Endothelial cell of umbilical vein (primary cell): ENCODE results near the gene PTK6. TPM values are rescaled to one million over a fixed set of nuclear protein-coding genes. Genes with fewer than 3 reads are reported as not detected.

Experiments
- BruUV-seq: library from RNA; stranded (reverse); fragments of 400-500 nt; replicated peaks from 2 replicates; lab custom pipeline; 2021; lab: Mats Ljungman, UMichigan
- CTCF ChIA-PET: fragments of 300-600, 350-600 bp; sonication (Branson Sonifier 250); formaldehyde crosslinking; loops from one replicate; lab custom pipeline; 2021; ENCODE audit warnings: antibody characterized with exemption, inconsistent platforms; lab: Charles Lee
- POLR2A ChIA-PET: fragments of 300-600, 350-600 bp; sonication (Branson Sonifier 250); formaldehyde crosslinking; loops from one replicate; lab custom pipeline; 2021; ENCODE audit warnings: antibody characterized with exemption, inconsistent platforms; lab: Charles Lee
- DNase-seq: peaks from one replicate; pipeline ENCODE4 v3.0.0-alpha.2; 2011; ENCODE audit warnings: low read depth, low spot score
- FAIRE-seq: peaks from 2 replicates; lab custom pipeline; 2011; peaks lifted over from hg19 to GRCh38; lab: Jason Lieb, UNC
- H2AFZ ChIP-seq: 2 replicates; pipeline ENCODE4 v1.6.0; 2012; ENCODE audit warnings: low read depth, low read length, control low read depth, inconsistent platforms
- H3K27ac ChIP-seq: 2 replicates; pipeline ENCODE4 v1.5.1; 2011; ENCODE audit warnings: low read depth, mild to moderate bottlenecking, control low read depth, low read length, moderate library complexity; ENCODE audit not compliant: insufficient read depth
- H3K27me3 ChIP-seq, 2 experiments: 2 replicates each; pipeline versions ENCODE4 v1.6.0 to v1.6.1; 2011; ENCODE audit warnings: low read length in 2 of 2, mixed read lengths in 1 of 2; ENCODE audit not compliant: control insufficient read depth in 2 of 2, insufficient read depth in 2 of 2
- H3K36me3 ChIP-seq, 2 experiments: 2 replicates in 1 of 2; 3 replicates in 1 of 2; pipeline ENCODE4 v1.5.1; 2011; ENCODE audit warnings: low read length in 2 of 2, mild to moderate bottlenecking in 1 of 2, moderate library complexity in 1 of 2; ENCODE audit not compliant: control insufficient read depth in 2 of 2, insufficient read depth in 2 of 2; ENCODE audit errors: extremely low read depth in 1 of 2
- H3K4me1 ChIP-seq: 3 replicates; pipeline ENCODE4 v1.5.1; 2011; ENCODE audit warnings: mild to moderate bottlenecking, low read length; ENCODE audit not compliant: control insufficient read depth, insufficient read depth; ENCODE audit errors: extremely low read depth
- H3K4me2 ChIP-seq: 2 replicates; pipeline ENCODE4 v1.6.1; 2011; ENCODE audit warnings: low read length, control low read depth, mixed read lengths; ENCODE audit not compliant: insufficient read depth
- H3K4me3 ChIP-seq, 3 experiments: fragments of 200-600 bp in 1 of 3; sonication (generic), shearing (Covaris generic) in 1 of 3; replicated peaks in 1 of 3; 2 replicates each; pipeline ENCODE4 v1.5.1; 2011 to 2016; ENCODE audit warnings: control low read depth in 3 of 3, low read length in 3 of 3, mild to moderate bottlenecking in 2 of 3, inconsistent platforms in 1 of 3, low read depth in 1 of 3, moderate library complexity in 1 of 3; ENCODE audit not compliant: insufficient read depth in 1 of 3
- H3K79me2 ChIP-seq: 2 replicates; pipeline ENCODE4 v1.6.0; 2012; ENCODE audit warnings: low read length, inconsistent platforms; ENCODE audit not compliant: control insufficient read depth, insufficient read depth
- H3K9ac ChIP-seq: replicated peaks from 2 replicates; pipeline ENCODE3; 2011; ENCODE audit warnings: low read length, control low read depth; ENCODE audit not compliant: insufficient read depth; ENCODE audit errors: extremely low read depth
- H3K9me1 ChIP-seq: replicated peaks from 3 replicates; pipeline ENCODE4 v1.6.0; 2011; ENCODE audit warnings: mild to moderate bottlenecking, low read length; ENCODE audit not compliant: control insufficient read depth, insufficient read depth; ENCODE audit errors: extremely low read depth
- H3K9me3 ChIP-seq: replicated peaks from 2 replicates; pipeline ENCODE4 v1.5.1; 2012; ENCODE audit warnings: low read length, inconsistent platforms; ENCODE audit not compliant: control insufficient read depth, insufficient read depth
- H4K20me1 ChIP-seq: replicated peaks from 2 replicates; pipeline ENCODE3; 2011; ENCODE audit warnings: mild to moderate bottlenecking, low read length; ENCODE audit not compliant: control insufficient read depth, insufficient read depth; ENCODE audit errors: extremely low read depth
- EZH2 ChIP-seq: IDR thresholded peaks from 2 replicates; pipeline ENCODE4 v1.6.1; 2012; ENCODE audit warnings: borderline replicate concordance, low read depth, mild to moderate bottlenecking, moderate library complexity, low read length, inconsistent platforms; ENCODE audit not compliant: severe bottlenecking
- FOS ChIP-seq: IDR thresholded peaks from 2 replicates; pipeline ENCODE4 v1.6.1; 2011; ENCODE audit warnings: mild to moderate bottlenecking, low read length, moderate library complexity, borderline replicate concordance; ENCODE audit not compliant: insufficient read depth
- GATA2 ChIP-seq: IDR thresholded peaks from 2 replicates; pipeline ENCODE4 v1.7.0; 2011; ENCODE audit warnings: low read depth, mild to moderate bottlenecking, moderate library complexity, mixed read lengths, low read length; ENCODE audit not compliant: insufficient read length, insufficient read depth
- JUN ChIP-seq: IDR thresholded peaks from 2 replicates; pipeline ENCODE4 v1.6.1; 2011; ENCODE audit warnings: borderline replicate concordance, low read depth; ENCODE audit not compliant: insufficient read length, insufficient read depth
- MYC ChIP-seq: IDR thresholded peaks from one replicate; pipeline ENCODE4 v1.6.1; 2011; ENCODE audit warnings: mild to moderate bottlenecking, low read depth, low read length
- POLR2A ChIP-seq: IDR thresholded peaks from 2 replicates; pipeline ENCODE4 v1.6.1; 2012; ENCODE audit warnings: low read depth, mild to moderate bottlenecking, control low read depth, low read length
- POLR2AphosphoS5 ChIP-seq: IDR thresholded peaks from 2 replicates; pipeline ENCODE4 v1.6.1; 2012; ENCODE audit warnings: low read depth, mild to moderate bottlenecking, control low read depth, low read length, moderate library complexity; ENCODE audit not compliant: insufficient read depth
- dilution Hi-C: fragments of 300-500 bp; cut with MboI; formaldehyde crosslinking; loops from one replicate; pipeline ENCODE4 v1.15.0; 2019; ENCODE audit warnings: low sequenced_read_pairs; ENCODE audit not compliant: extremely low pct_ligation_motif_present
- intact Hi-C: fragments of 100-400 bp; cut with micrococcal nuclease; formaldehyde crosslinking; loops from one replicate; pipeline ENCODE4 v1.10.0; 2022
- polyA plus RNA-seq, 4 experiments: library from polyadenylated mRNA; depleted of rRNA in 3 of 4; stranded (reverse) in 3 of 4; unstranded in 1 of 4; fragments of >200 nt; gene quantifications; 2 replicates each; pipeline versions ENCODE4 v1.2.1 to v1.2.3, GENCODE V29; 2011 to 2012; ENCODE audit warnings: missing spikeins in 1 of 4
- total RNA-seq: library from RNA; stranded (reverse); gene quantifications from 2 replicates; pipeline ENCODE4 v1.2.3, GENCODE V29; 2021
- TF ChIP-seq, protein P1 (sequence below), 2 donors: IDR thresholded peaks; 1 replicate in 1 of 2; 2 replicates in 1 of 2; pipeline ENCODE4 v1.5.1; 2011; ENCODE audit warnings: low read length in 2 of 2, mild to moderate bottlenecking in 2 of 2, moderate library complexity in 2 of 2, control low read depth in 1 of 2, inconsistent platforms in 1 of 2, low read depth in 1 of 2; ENCODE audit not compliant: insufficient read depth in 1 of 2; ENCODE audit errors: extremely low read depth in 1 of 2
- TF ChIP-seq, protein P2 (sequence below): IDR thresholded peaks from 2 replicates; pipeline ENCODE4 v1.6.1; 2011; ENCODE audit not compliant: insufficient read depth, insufficient read length

PTK6 gene
- total and polyA plus RNA-seq, 2 donors (not counting 3 experiments of a cell fraction or from before 2014, with no cell fraction given), result 0.18 TPM; not detected in 1

DNA sequence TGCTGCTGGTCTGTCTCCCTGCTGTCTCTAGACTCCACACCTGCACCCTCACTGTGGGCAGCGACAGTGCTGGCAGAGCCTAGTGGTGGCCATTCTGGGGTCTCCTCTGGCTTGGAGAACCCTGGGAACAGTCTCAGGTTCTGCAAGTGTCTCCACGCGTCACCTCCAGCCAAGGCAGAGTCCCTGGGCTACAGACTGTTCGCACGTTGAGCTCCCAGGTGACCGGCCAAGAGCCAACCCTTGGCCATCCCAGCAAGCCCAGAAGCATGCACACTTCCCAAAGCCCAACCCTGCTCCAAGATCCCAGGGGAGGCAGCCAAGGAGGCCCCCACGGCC is 43.1 kb downstream of the PTK6 start:
- no peak overlapping the region for H3K4me3 ChIP-seq
- H3K4me1 ChIP-seq, result no peaks in the 10 kb centered on the region
- dilution Hi-C loops, result no loop called here
- no TSS peak for BruUV-seq
- H3K27ac ChIP-seq, result no peak overlapping the region
- H3K9me3 ChIP-seq, result no peaks in the 10 kb centered on the region
- no peak overlapping the region for H2AFZ ChIP-seq
- H3K79me2 ChIP-seq, result no peaks in the 10 kb centered on the region
- intact Hi-C loops, result no loop called here
- ChIA-PET POLR2A (interaction anchor here (0.5 kb wide), 1 partner anchor 26 kb away, joined by 3 read pairs; no protein-coding TSS in a partner anchor), CTCF (interaction anchor here (0.8 to 1.4 kb wide), 4 partner anchors 27 to 627 kb away, joined by 3 to 4 read pairs (median 3); partner anchors contain the start of genes LKAAEAR1, PPDPF and PTK6)
- no peaks in the 10 kb centered on the region for H3K27me3 ChIP-seq
- DNase-seq (no peak), FAIRE-seq (no peak)
- no peaks in the 10 kb centered on the region for H4K20me1 ChIP-seq
- TF ChIP-seq MYC (no peak), JUN (no peak), GATA2 (no peak), POLR2A (no peak), FOS (no peak), EZH2 (no peak), POLR2AphosphoS5 (no peak)
- TF ChIP-seq, protein P1, sequence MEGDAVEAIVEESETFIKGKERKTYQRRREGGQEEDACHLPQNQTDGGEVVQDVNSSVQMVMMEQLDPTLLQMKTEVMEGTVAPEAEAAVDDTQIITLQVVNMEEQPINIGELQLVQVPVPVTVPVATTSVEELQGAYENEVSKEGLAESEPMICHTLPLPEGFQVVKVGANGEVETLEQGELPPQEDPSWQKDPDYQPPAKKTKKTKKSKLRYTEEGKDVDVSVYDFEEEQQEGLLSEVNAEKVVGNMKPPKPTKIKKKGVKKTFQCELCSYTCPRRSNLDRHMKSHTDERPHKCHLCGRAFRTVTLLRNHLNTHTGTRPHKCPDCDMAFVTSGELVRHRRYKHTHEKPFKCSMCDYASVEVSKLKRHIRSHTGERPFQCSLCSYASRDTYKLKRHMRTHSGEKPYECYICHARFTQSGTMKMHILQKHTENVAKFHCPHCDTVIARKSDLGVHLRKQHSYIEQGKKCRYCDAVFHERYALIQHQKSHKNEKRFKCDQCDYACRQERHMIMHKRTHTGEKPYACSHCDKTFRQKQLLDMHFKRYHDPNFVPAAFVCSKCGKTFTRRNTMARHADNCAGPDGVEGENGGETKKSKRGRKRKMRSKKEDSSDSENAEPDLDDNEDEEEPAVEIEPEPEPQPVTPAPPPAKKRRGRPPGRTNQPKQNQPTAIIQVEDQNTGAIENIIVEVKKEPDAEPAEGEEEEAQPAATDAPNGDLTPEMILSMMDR (IDR thresholded peaks at IDR 0.05; ENCODE audit: extremely low read depth in 1 of 2, insufficient read depth in 1 of 2, low read depth in 1 of 2, low read length in 2 of 2), result no peak
- TF ChIP-seq, protein P2, sequence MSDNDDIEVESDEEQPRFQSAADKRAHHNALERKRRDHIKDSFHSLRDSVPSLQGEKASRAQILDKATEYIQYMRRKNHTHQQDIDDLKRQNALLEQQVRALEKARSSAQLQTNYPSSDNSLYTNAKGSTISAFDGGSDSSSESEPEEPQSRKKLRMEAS, result no peak
- no peaks in the 10 kb centered on the region for H3K36me3 ChIP-seq
- H3K9ac ChIP-seq, result no peak overlapping the region
- H3K9me1 ChIP-seq, result no peaks in the 10 kb centered on the region
- no peak overlapping the region for H3K4me2 ChIP-seq
